DND-41 (cell line): Measurements from ENCODE around the gene FGFR2.

Experiments
- ATAC-seq: fragments of 200-7000 bp; cut with Tn5 transposase; 3 replicates; pipeline ENCODE4 v1.9.1; 2021; ENCODE audit warnings: low read depth; ENCODE audit not compliant: insufficient read depth
- DNase-seq: peaks from one replicate; pipeline ENCODE4 v3.0.0-alpha.2; 2020
- H2AFZ ChIP-seq: 2 replicates; pipeline ENCODE4 v1.6.0; 2012; ENCODE audit warnings: low read depth, low read length
- H3K27ac ChIP-seq: 2 replicates; pipeline ENCODE4 v1.5.1; 2012; ENCODE audit warnings: low read length, inconsistent platforms
- H3K27me3 ChIP-seq: fragments of 200-600 bp; sonication (generic); 2 replicates; pipeline ENCODE4 v1.6.0; 2012; ENCODE audit warnings: low read length, mild to moderate bottlenecking, inconsistent platforms; ENCODE audit not compliant: insufficient read depth, poor library complexity
- H3K36me3 ChIP-seq: 2 replicates; pipeline ENCODE4 v1.5.1; 2012; ENCODE audit warnings: low read length, inconsistent platforms; ENCODE audit not compliant: insufficient read depth
- H3K4me1 ChIP-seq: 2 replicates; pipeline ENCODE4 v1.5.1; 2012; ENCODE audit warnings: mild to moderate bottlenecking, low read length; ENCODE audit not compliant: insufficient read depth
- H3K4me2 ChIP-seq: 2 replicates; pipeline ENCODE4 v1.6.0; 2012; ENCODE audit warnings: mild to moderate bottlenecking, moderate library complexity, low read length, inconsistent platforms; ENCODE audit not compliant: insufficient read depth
- H3K4me3 ChIP-seq, 2 experiments: fragments of 200-600 bp in 1 of 2; shearing (Covaris generic) in 1 of 2; 2 replicates each; pipeline ENCODE4 v1.5.1; 2012 to 2016; ENCODE audit warnings: inconsistent platforms in 2 of 2, low read length in 2 of 2, mild to moderate bottlenecking in 2 of 2, low read depth in 1 of 2, moderate library complexity in 1 of 2
- H3K79me2 ChIP-seq: 2 replicates; pipeline ENCODE4 v1.6.0; 2012; ENCODE audit warnings: low read length, inconsistent platforms; ENCODE audit not compliant: insufficient read depth
- H3K9ac ChIP-seq: 2 replicates; pipeline ENCODE4 v1.6.0; 2012; ENCODE audit warnings: low read depth, mild to moderate bottlenecking, inconsistent platforms, low read length, moderate library complexity
- H3K9me3 ChIP-seq: 2 replicates; pipeline ENCODE4 v1.5.1; 2012; ENCODE audit warnings: low read length, moderate library complexity, mild to moderate bottlenecking, inconsistent platforms; ENCODE audit not compliant: insufficient read depth, severe bottlenecking
- H4K20me1 ChIP-seq: 2 replicates; pipeline ENCODE4 v1.6.0; 2012; ENCODE audit warnings: low read length; ENCODE audit not compliant: insufficient read depth
- EZH2 ChIP-seq: IDR thresholded peaks from 3 replicates; pipeline ENCODE4 v1.6.1; 2012; ENCODE audit warnings: borderline replicate concordance, low read depth, mild to moderate bottlenecking, moderate library complexity, low read length, inconsistent platforms; ENCODE audit not compliant: severe bottlenecking
- TF ChIP-seq, protein P1 (sequence below): IDR thresholded peaks from 2 replicates; pipeline ENCODE4 v1.5.1; 2012; ENCODE audit warnings: borderline replicate concordance, low read length, moderate library complexity, mild to moderate bottlenecking; ENCODE audit not compliant: poor library complexity, severe bottlenecking; ENCODE audit errors: extremely low read depth

FGFR2 gene

GRCh38 chr10:121465215-121465614, 133.0 kb downstream of the FGFR2 start:
- H3K79me2 ChIP-seq = no peaks in the 10 kb centered on the region
- H3K4me3 ChIP-seq = no peak overlapping the region
- no peak overlapping the region for H3K4me2 ChIP-seq
- H3K27ac ChIP-seq = no peak overlapping the region
- no peak overlapping the region for H3K9ac ChIP-seq
- no peaks in the 10 kb centered on the region for H3K36me3 ChIP-seq
- no peaks in the 10 kb centered on the region for H4K20me1 ChIP-seq
- H3K4me1 ChIP-seq = no peaks in the 10 kb centered on the region
- H3K9me3 ChIP-seq = no peaks in the 10 kb centered on the region
- no peak overlapping the region for H2AFZ ChIP-seq
- ATAC-seq (no peak), DNase-seq (no peak)
- TF ChIP-seq, protein P1, sequence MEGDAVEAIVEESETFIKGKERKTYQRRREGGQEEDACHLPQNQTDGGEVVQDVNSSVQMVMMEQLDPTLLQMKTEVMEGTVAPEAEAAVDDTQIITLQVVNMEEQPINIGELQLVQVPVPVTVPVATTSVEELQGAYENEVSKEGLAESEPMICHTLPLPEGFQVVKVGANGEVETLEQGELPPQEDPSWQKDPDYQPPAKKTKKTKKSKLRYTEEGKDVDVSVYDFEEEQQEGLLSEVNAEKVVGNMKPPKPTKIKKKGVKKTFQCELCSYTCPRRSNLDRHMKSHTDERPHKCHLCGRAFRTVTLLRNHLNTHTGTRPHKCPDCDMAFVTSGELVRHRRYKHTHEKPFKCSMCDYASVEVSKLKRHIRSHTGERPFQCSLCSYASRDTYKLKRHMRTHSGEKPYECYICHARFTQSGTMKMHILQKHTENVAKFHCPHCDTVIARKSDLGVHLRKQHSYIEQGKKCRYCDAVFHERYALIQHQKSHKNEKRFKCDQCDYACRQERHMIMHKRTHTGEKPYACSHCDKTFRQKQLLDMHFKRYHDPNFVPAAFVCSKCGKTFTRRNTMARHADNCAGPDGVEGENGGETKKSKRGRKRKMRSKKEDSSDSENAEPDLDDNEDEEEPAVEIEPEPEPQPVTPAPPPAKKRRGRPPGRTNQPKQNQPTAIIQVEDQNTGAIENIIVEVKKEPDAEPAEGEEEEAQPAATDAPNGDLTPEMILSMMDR = no peak
- no peak for TF ChIP-seq EZH2
- H3K27me3 ChIP-seq = no peaks in the 10 kb centered on the region

DNA sequence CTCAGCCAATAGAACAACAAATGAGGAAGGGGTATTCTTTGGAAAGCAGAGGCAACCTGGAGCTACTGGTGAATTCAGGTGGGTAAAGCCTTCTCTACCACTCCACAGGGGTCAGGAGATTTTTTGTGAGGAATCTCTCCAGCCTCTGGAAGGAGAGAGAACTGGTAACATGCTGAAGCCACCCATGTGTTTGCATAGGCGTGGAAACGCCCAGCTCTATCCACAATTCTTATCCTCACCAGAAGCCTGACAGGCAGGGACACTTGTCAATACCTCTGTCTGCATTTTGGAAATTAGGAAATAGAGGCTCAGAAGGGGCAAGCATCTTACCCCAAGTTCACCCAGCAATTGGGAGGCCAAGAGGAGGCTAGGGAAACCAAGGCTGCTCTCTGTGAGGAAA, 133.7 kb downstream of the FGFR2 start:
- H3K36me3 ChIP-seq = no peaks in the 10 kb centered on the region
- no peak overlapping the region for H3K9ac ChIP-seq
- H3K27me3 ChIP-seq = no peaks in the 10 kb centered on the region
- no peak overlapping the region for H3K4me3 ChIP-seq
- ATAC-seq (no peak), DNase-seq (no peak)
- H3K79me2 ChIP-seq = no peaks in the 10 kb centered on the region
- no peak overlapping the region for H2AFZ ChIP-seq
- TF ChIP-seq, protein P1 = no peak
- TF ChIP-seq EZH2 = no peak
- H3K9me3 ChIP-seq = no peaks in the 10 kb centered on the region
- no peak overlapping the region for H3K27ac ChIP-seq
- no peak overlapping the region for H3K4me2 ChIP-seq
- no peaks in the 10 kb centered on the region for H3K4me1 ChIP-seq
- H4K20me1 ChIP-seq = no peaks in the 10 kb centered on the region

DNA sequence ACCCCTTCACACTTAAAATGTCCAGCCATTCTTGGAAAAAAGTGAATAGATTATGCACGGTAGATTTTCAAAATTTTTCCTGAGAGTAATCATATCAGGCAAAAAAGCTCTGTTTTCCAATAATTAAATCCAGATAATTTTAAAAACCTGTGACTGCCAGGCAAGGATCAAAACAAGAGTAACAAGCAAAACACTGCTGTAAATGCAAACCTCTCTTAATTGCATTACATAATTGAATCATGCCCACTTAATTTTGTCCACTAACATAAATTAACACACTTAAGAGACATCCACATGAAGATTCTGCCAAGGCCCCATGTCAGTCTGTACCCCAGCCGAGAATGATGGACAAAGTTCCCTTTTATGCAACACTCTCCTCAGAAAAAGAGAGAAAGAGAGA, 135.3 kb downstream of the FGFR2 start:
- Histone ChIP-seq H3K36me3 (no peaks in the 10 kb centered on the region), H3K27ac (no peak overlapping the region), H3K4me2 (no peak overlapping the region), H2AFZ (no peak overlapping the region), H3K27me3 (no peaks in the 10 kb centered on the region), H3K9me3 (no peaks in the 10 kb centered on the region), H4K20me1 (no peaks in the 10 kb centered on the region), H3K4me3 (no peak overlapping the region), H3K4me1 (no peaks in the 10 kb centered on the region), H3K79me2 (no peaks in the 10 kb centered on the region), H3K9ac (no peak overlapping the region)
- ATAC-seq = no peak
- no peak for DNase-seq
- no peak for TF ChIP-seq EZH2
- TF ChIP-seq, protein P1 = no peak

DNA sequence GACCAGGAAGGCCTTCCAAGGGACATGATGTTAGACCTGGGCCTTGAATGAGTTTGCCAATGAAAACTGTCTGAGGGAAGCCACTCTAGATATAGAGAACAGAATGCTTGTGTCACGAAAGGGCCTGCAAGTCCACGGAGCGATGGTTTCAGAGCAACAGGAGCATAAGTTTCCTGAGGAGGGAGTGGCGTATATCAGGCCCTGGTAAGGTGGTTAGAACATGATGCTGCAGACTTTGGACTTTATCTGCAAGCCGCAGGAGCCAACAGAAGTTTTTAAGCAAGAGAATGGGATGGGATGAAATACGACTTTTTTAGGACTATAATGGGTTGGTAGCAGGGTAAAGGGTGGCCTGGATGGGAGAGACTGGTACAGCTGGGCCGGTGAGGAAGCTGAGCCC, 136.0 kb downstream of the FGFR2 start:
- no peak for TF ChIP-seq EZH2
- TF ChIP-seq, protein P1 = no peak
- DNase-seq (no peak), ATAC-seq (no peak)
- Histone ChIP-seq H2AFZ (no peak overlapping the region), H3K79me2 (no peaks in the 10 kb centered on the region), H3K4me3 (no peak overlapping the region), H3K36me3 (no peaks in the 10 kb centered on the region), H3K27me3 (no peaks in the 10 kb centered on the region), H3K9me3 (no peaks in the 10 kb centered on the region), H3K27ac (no peak overlapping the region), H3K9ac (no peak overlapping the region), H3K4me2 (no peak overlapping the region), H3K4me1 (no peaks in the 10 kb centered on the region), H4K20me1 (no peaks in the 10 kb centered on the region)
